K562 (cell line): ENCODE data around the gene CEACAM18. TPM values are rescaled to one million over a fixed set of nuclear protein-coding genes. Genes with fewer than 3 reads are reported as not detected.

Experiments
- CREB1 ChIP-seq, 2 experiments: sonication (generic) in 1 of 2; formaldehyde crosslinking in 1 of 2; IDR thresholded peaks; 2 replicates each; pipeline versions ENCODE4 v1.6.1 to v1.8.0; 2012 to 2022; ENCODE audit warnings: inconsistent platforms in 1 of 2, mild to moderate bottlenecking in 1 of 2, missing genetic modification reagents in 1 of 2, moderate library complexity in 1 of 2
- CREM ChIP-seq: IDR thresholded peaks from 2 replicates; pipeline ENCODE4 v1.6.1; 2014; ENCODE audit warnings: antibody characterized with exemption, low read depth
- ELF1 ChIP-seq: fragments of 200-800 bp; sonication (Bioruptor generic); IDR thresholded peaks from 2 replicates; pipeline ENCODE4 v1.6.1; 2016; ENCODE audit warnings: missing genetic modification characterization, missing compliant biosample characterization
- ELF4 ChIP-seq: fragments of 450-650 bp; formaldehyde crosslinking; IDR thresholded peaks from 2 replicates; pipeline ENCODE4 v1.4.0; 2022; ENCODE audit warnings: missing genetic modification characterization
- ETV1 ChIP-seq: fragments of 450-650 bp; conservative IDR thresholded peaks from 2 replicates; pipeline ENCODE4 v1.6.1; 2016; ENCODE audit warnings: missing genetic modification characterization, control low read depth, low read depth, missing compliant biosample characterization
- FOXA1 ChIP-seq: fragments of 450-650 bp; IDR thresholded peaks from 2 replicates; pipeline ENCODE4 v1.6.1; 2016; ENCODE audit warnings: mild to moderate bottlenecking, borderline replicate concordance
- GABPB1 ChIP-seq: sonication (generic); formaldehyde crosslinking; IDR thresholded peaks from 2 replicates; pipeline ENCODE4 v1.8.0; 2022; ENCODE audit warnings: mild to moderate bottlenecking, missing genetic modification reagents
- GTF2E2 ChIP-seq: fragments of 200-800 bp; sonication (Bioruptor generic); IDR thresholded peaks from 2 replicates; pipeline ENCODE4 v1.6.1; 2016; ENCODE audit warnings: missing genetic modification characterization, missing compliant biosample characterization
- KLF13 ChIP-seq: fragments of 450-650 bp; IDR thresholded peaks from 2 replicates; pipeline ENCODE4 v1.6.1; 2016; ENCODE audit warnings: missing genetic modification characterization, low read depth, mild to moderate bottlenecking, missing compliant biosample characterization, moderate library complexity, borderline replicate concordance
- LEF1 ChIP-seq: fragments of 450-650 bp; IDR thresholded peaks from 2 replicates; pipeline ENCODE4 v1.6.1; 2016; ENCODE audit warnings: mild to moderate bottlenecking
- MCM3 ChIP-seq: fragments of 450-650 bp; IDR thresholded peaks from 2 replicates; pipeline ENCODE4 v1.6.1; 2016
- MED1 ChIP-seq: sonication (generic); formaldehyde crosslinking; IDR thresholded peaks from 2 replicates; pipeline ENCODE4 v1.8.1; 2023; ENCODE audit warnings: missing genetic modification reagents, borderline replicate concordance
- NCOA1 ChIP-seq: fragments of 450-650 bp; IDR thresholded peaks from 2 replicates; pipeline ENCODE4 v1.6.1; 2016; ENCODE audit warnings: low read depth
- PCBP1 ChIP-seq: fragments of 200-400 bp; formaldehyde crosslinking; IDR thresholded peaks from 2 replicates; pipeline ENCODE4 v1.6.1; 2018; ENCODE audit warnings: mild to moderate bottlenecking, low read depth, low read length; ENCODE audit not compliant: poor library complexity, severe bottlenecking
- PHF8 ChIP-seq: fragments of 200-600 bp; sonication (generic); IDR thresholded peaks from 2 replicates; pipeline ENCODE4 v1.6.1; 2012; ENCODE audit warnings: mixed run types, mild to moderate bottlenecking, inconsistent platforms, low read length, moderate library complexity, borderline replicate concordance
- POLR3A ChIP-seq: IDR thresholded peaks from 2 replicates; pipeline ENCODE4 v1.6.1; 2011; ENCODE audit warnings: borderline replicate concordance, mild to moderate bottlenecking, moderate library complexity; ENCODE audit not compliant: insufficient read length, insufficient read depth; ENCODE audit errors: extremely low read depth
- PRPF4 ChIP-seq: fragments of 200-400 bp; formaldehyde crosslinking; IDR thresholded peaks from one replicate; pipeline ENCODE4 v1.6.1; 2017; ENCODE audit warnings: low read length, low read depth, mild to moderate bottlenecking; ENCODE audit not compliant: insufficient read depth, poor library complexity, severe bottlenecking
- TARDBP ChIP-seq: fragments of 450-650 bp; IDR thresholded peaks from 2 replicates; pipeline ENCODE4 v1.6.1; 2016
- ZNF561 ChIP-seq: fragments of 450-650 bp; formaldehyde crosslinking; conservative IDR thresholded peaks from 2 replicates; pipeline ENCODE4 v1.4.0; 2020; ENCODE audit warnings: mild to moderate bottlenecking, moderate library complexity
- polyA plus RNA-seq, 8 experiments: library from polyadenylated mRNA; depleted of rRNA in 4 of 8; stranded (reverse) in 5 of 8; unstranded in 3 of 8; fragments of >200 nt; fragmentation: Nextera tagmentation in 2 of 8; fragmentation: Illumina TruSeq in 1 of 8; extraction: Ambion mirVana in 2 of 8; extraction: Trizol in 1 of 8; gene quantifications; 2 replicates each; pipeline versions ENCODE4 v1.2.1 to v1.2.3, GENCODE V29; 2011 to 2014; ENCODE audit warnings: inconsistent platforms in 1 of 8, missing spikeins in 1 of 8
- total RNA-seq, 7 experiments: library from RNA; depleted of rRNA in 6 of 7; stranded (reverse); fragments of >200 nt in 6 of 7; fragmentation: Illumina TruSeq in 2 of 7; extraction: Trizol in 2 of 7; gene quantifications; 2 replicates each; pipeline versions ENCODE4 v1.2.1 to v1.2.3, GENCODE V29; 2011 to 2021; ENCODE audit warnings: low replicate concordance in 1 of 7
- TF ChIP-seq, protein P1 (sequence below): fragments of 450-650 bp; IDR thresholded peaks from 2 replicates; pipeline ENCODE4 v1.6.1; 2016; ENCODE audit warnings: borderline replicate concordance
- TF ChIP-seq, protein P2 (sequence below): fragments of 250-450 bp; sonication (Bioruptor Pico); IDR thresholded peaks from 2 replicates; pipeline ENCODE4 v1.6.1; 2021; ENCODE audit warnings: mild to moderate bottlenecking
- TF ChIP-seq, protein P3 (sequence below): fragments of 250-450 bp; sonication (Bioruptor Pico); IDR thresholded peaks from 2 replicates; pipeline ENCODE4 v1.4.0; 2020; ENCODE audit warnings: mild to moderate bottlenecking
- TF ChIP-seq, protein P4 (sequence below): IDR thresholded peaks from 3 replicates; pipeline ENCODE4 v1.6.1; 2011; ENCODE audit warnings: borderline replicate concordance, mild to moderate bottlenecking, moderate library complexity; ENCODE audit not compliant: insufficient read length; ENCODE audit errors: extremely low read depth

Gene CEACAM18
- total and polyA plus RNA-seq, 9 of the 15 experiments (the other 6 are each of a cell fraction or from before 2014, with no cell fraction given) = 0.08 to 0.24 (median 0.15) TPM; not detected in 3

DNA sequence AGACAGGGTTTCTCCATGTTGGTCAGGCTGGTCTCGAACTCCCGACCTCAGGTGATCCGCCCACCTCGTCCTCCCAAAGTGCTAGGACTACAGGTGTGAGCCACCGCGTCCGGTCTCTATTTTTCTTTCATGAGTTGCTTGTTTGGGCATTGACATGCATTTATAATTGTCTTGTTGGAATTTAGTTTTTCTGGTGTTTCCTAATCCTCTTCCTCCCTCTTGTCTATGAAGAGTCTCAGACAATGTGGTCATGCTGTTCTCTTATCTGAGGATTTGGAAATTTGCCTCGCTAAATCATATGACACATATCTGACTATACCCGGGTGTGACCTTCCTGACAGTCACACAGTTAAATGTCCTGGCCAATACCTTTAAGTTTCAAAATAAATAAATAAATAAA lies 7.4 kb upstream of the CEACAM18 start (continued):
- TF ChIP-seq, protein P1, sequence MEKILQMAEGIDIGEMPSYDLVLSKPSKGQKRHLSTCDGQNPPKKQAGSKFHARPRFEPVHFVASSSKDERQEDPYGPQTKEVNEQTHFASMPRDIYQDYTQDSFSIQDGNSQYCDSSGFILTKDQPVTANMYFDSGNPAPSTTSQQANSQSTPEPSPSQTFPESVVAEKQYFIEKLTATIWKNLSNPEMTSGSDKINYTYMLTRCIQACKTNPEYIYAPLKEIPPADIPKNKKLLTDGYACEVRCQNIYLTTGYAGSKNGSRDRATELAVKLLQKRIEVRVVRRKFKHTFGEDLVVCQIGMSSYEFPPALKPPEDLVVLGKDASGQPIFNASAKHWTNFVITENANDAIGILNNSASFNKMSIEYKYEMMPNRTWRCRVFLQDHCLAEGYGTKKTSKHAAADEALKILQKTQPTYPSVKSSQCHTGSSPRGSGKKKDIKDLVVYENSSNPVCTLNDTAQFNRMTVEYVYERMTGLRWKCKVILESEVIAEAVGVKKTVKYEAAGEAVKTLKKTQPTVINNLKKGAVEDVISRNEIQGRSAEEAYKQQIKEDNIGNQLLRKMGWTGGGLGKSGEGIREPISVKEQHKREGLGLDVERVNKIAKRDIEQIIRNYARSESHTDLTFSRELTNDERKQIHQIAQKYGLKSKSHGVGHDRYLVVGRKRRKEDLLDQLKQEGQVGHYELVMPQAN = no peak; the same call in 1 of the 2 replicates
- TF ChIP-seq MCM3 (no peak), ETV1 (tag) (peak; percentile 23; the same call in 1 of the 2 replicates), NCOA1 (no peak), PRPF4 (no peak), CREB1 (IDR thresholded peaks at IDR 0.05) (no peak), CREB1 (CRISPR knock-in tag; IDR thresholded peaks at IDR 0.05) (no peak), PHF8 (no peak), PCBP1 (no peak), ELF1 (no peak), FOXA1 (no peak), KLF13 (0 out of 2 replicates have a peak, but pooled peaks have one; percentile 22), POLR3A (no peak), ZNF561 (CRISPR knock-in tag) (no peak), MED1 (CRISPR knock-in tag) (no peak), TARDBP (no peak), LEF1 (no peak), GTF2E2 (tag) (no peak), ELF4 (CRISPR knock-in tag) (no peak), GABPB1 (CRISPR knock-in tag) (no peak), CREM (no peak)
- TF ChIP-seq, protein P2, sequence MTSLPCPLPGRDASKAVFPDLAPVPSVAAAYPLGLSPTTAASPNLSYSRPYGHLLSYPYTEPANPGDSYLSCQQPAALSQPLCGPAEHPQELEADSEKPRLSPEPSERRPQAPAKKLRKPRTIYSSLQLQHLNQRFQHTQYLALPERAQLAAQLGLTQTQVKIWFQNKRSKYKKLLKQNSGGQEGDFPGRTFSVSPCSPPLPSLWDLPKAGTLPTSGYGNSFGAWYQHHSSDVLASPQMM (CRISPR knock-in tag) = no peak
- TF ChIP-seq, protein P3, sequence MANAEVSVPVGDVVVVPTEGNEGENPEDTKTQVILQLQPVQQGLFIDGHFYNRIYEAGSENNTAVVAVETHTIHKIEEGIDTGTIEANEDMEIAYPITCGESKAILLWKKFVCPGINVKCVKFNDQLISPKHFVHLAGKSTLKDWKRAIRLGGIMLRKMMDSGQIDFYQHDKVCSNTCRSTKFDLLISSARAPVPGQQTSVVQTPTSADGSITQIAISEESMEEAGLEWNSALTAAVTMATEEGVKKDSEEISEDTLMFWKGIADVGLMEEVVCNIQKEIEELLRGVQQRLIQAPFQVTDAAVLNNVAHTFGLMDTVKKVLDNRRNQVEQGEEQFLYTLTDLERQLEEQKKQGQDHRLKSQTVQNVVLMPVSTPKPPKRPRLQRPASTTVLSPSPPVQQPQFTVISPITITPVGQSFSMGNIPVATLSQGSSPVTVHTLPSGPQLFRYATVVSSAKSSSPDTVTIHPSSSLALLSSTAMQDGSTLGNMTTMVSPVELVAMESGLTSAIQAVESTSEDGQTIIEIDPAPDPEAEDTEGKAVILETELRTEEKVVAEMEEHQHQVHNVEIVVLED (CRISPR knock-in tag) = no peak
- TF ChIP-seq, protein P4, sequence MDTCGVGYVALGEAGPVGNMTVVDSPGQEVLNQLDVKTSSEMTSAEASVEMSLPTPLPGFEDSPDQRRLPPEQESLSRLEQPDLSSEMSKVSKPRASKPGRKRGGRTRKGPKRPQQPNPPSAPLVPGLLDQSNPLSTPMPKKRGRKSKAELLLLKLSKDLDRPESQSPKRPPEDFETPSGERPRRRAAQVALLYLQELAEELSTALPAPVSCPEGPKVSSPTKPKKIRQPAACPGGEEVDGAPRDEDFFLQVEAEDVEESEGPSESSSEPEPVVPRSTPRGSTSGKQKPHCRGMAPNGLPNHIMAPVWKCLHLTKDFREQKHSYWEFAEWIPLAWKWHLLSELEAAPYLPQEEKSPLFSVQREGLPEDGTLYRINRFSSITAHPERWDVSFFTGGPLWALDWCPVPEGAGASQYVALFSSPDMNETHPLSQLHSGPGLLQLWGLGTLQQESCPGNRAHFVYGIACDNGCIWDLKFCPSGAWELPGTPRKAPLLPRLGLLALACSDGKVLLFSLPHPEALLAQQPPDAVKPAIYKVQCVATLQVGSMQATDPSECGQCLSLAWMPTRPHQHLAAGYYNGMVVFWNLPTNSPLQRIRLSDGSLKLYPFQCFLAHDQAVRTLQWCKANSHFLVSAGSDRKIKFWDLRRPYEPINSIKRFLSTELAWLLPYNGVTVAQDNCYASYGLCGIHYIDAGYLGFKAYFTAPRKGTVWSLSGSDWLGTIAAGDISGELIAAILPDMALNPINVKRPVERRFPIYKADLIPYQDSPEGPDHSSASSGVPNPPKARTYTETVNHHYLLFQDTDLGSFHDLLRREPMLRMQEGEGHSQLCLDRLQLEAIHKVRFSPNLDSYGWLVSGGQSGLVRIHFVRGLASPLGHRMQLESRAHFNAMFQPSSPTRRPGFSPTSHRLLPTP = no peak
